CD4-positive, alpha-beta T cell (primary cell): ENCODE results near the gene CCL23. TPM values are rescaled to one million over a fixed set of nuclear protein-coding genes. Genes with fewer than 3 reads are reported as not detected.

Experiments used
- ATAC-seq: fragments of 200-7000 bp; cut with Tn5 transposase; one replicate; pipeline ENCODE4 v1.10.0; 2022; ENCODE audit warnings: mild to moderate bottlenecking; ENCODE audit not compliant: poor library complexity
- CTCF ChIA-PET: fragments of 350-600 bp; sonication (Branson Sonifier 250); formaldehyde crosslinking; loops from one replicate; lab custom pipeline; 2021; ENCODE audit warnings: antibody characterized with exemption, inconsistent platforms; lab: Charles Lee
- POLR2A ChIA-PET: fragments of 350-600 bp; sonication (Branson Sonifier 250); formaldehyde crosslinking; loops from one replicate; lab custom pipeline; 2021; ENCODE audit warnings: antibody characterized with exemption, inconsistent platforms; lab: Charles Lee
- DNase-seq, 14 experiments: peaks; one replicate each; pipeline ENCODE4 v3.0.0-alpha.2; 2013 to 2020; ENCODE audit warnings: mixed read lengths in 2 of 14
- H3K27ac ChIP-seq, 2 donors: one replicate each; pipeline versions ENCODE4 v1.5.1 to v1.7.0; 2013; ENCODE audit warnings: low read length in 2 of 2, low read depth in 1 of 2, mild to moderate bottlenecking in 1 of 2
- H3K27me3 ChIP-seq, 2 experiments: 1 replicate in 1 of 2; 2 replicates in 1 of 2; pipeline versions ENCODE4 v1.6.1 to v1.7.0; 2013; ENCODE audit warnings: low read length in 2 of 2, control low read depth in 1 of 2, mild to moderate bottlenecking in 1 of 2, moderate library complexity in 1 of 2; ENCODE audit not compliant: insufficient read depth in 2 of 2, control insufficient read depth in 1 of 2
- H3K36me3 ChIP-seq: one replicate; pipeline ENCODE4 v1.6.1; 2013; ENCODE audit warnings: low read length, control low read depth; ENCODE audit not compliant: insufficient read depth
- H3K4me1 ChIP-seq: one replicate; pipeline ENCODE4 v1.6.1; 2013; ENCODE audit warnings: low read length, control low read depth; ENCODE audit not compliant: insufficient read depth
- H3K4me3 ChIP-seq: one replicate; pipeline ENCODE4 v1.5.1; 2013; ENCODE audit warnings: mild to moderate bottlenecking, low read length, moderate library complexity
- H3K9me3 ChIP-seq, 2 experiments: 1 replicate in 1 of 2; 2 replicates in 1 of 2; pipeline versions ENCODE4 v1.6.1 to v1.7.0; 2013; ENCODE audit warnings: low read length in 2 of 2, mild to moderate bottlenecking in 2 of 2, control low read depth in 1 of 2, moderate library complexity in 1 of 2; ENCODE audit not compliant: control insufficient read depth in 1 of 2, insufficient read depth in 1 of 2
- H3K27ac Mint-ChIP-seq: one replicate; pipeline ENCODE4 v1.8.0; 2020; ENCODE audit warnings: mixed read lengths
- H3K27me3 Mint-ChIP-seq: one replicate; pipeline ENCODE4 v1.8.0; 2021; ENCODE audit warnings: mixed read lengths
- H3K36me3 Mint-ChIP-seq: one replicate; pipeline ENCODE4 v1.8.0; 2021; ENCODE audit warnings: low read depth, mixed read lengths
- H3K4me1 Mint-ChIP-seq: one replicate; pipeline ENCODE4 v1.8.0; 2021; ENCODE audit warnings: low read depth, mixed read lengths
- H3K4me3 Mint-ChIP-seq: one replicate; pipeline ENCODE4 v1.8.0; 2020; ENCODE audit warnings: mild to moderate bottlenecking, mixed read lengths
- H3K9me3 Mint-ChIP-seq: one replicate; pipeline ENCODE4 v1.8.0; 2020; ENCODE audit warnings: mixed read lengths
- CTCF ChIP-seq: fragments of 200-600 bp; IDR thresholded peaks from one replicate; pipeline ENCODE4 v1.8.0; 2022; ENCODE audit warnings: antibody characterized with exemption, mild to moderate bottlenecking
- intact Hi-C, 2 experiments: fragments of 100-400 bp; cut with DNase I in 1 of 2; cut with micrococcal nuclease in 1 of 2; formaldehyde crosslinking; loops; one replicate each; pipeline versions ENCODE4 v1.15.1 to v1.9.0; 2023 to 2025; cut with DNase I, micrococcal nuclease
- total RNA-seq, 174 experiments: library from RNA in 2 of 174; stranded (reverse) in 2 of 174; gene quantifications; one replicate each; pipeline ENCODE4 v1.2.3 and lab custom pipeline; 2021 to 2026

The CCL23 gene
- total RNA-seq, 2 experiments from 2014 or later = not detected

DNA sequence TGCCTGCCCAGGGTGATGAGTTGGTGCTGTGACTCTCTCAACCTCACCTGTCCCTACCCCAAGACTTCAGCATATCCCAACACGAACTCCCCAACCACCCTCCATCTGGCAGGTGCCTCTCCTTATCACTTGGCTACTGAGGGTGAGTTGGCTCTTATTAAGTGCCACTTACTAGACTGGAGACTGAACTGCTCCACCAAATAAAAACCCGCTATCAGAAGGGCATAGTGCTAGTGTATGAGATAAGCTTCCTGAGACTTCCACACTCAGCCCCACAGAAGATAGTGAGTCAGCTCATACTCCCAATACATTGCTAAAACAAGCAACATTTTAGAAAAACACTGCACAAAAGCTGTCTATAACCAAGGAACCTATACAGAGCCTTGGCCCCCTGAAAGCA is 30.3 kb upstream of the CCL23 start:
- Mint-ChIP-seq H3K4me3 (no peak overlapping the region), H3K4me1 (no peaks in the 10 kb centered on the region), H3K27me3 (peaks cover 52% of the 10 kb centered on the region), H3K9me3 (peaks cover 11% of the 10 kb centered on the region), H3K36me3 (peaks cover 3% of the 10 kb centered on the region), H3K27ac (no peak overlapping the region)
- ChIA-PET POLR2A (no interaction called here), CTCF (no interaction called here)
- intact Hi-C loops = no loop called here
- no peak for TF ChIP-seq CTCF
- Histone ChIP-seq H3K36me3 (no peaks in the 10 kb centered on the region), H3K9me3 (peaks cover 17 to 19% of the 10 kb centered on the region in 2 experiments), H3K4me1 (no peaks in the 10 kb centered on the region), H3K27ac (no peak overlapping the region), H3K4me3 (no peak overlapping the region), H3K27me3 (peaks cover 3 to 16% of the 10 kb centered on the region in 2 experiments)
- DNase-seq = no peak
- no peak for ATAC-seq

DNA sequence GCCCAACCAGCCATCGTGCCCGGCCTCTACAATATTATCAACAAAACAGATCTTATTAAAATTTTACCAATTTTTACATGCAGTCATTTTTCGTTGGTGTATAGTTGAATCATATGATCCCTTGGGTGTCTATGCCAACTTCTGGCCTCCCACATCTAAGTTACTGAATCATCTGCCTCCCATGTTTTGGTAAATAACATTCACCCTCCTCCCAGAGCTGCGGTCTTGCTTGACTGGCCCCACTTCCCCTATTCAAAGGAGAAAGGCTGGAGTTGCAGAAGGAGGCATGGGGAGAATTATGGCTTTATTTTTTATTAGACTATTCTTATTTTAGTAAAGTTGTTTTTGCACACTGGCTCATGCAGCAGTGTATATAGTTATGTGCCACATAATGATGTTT is 18.5 kb upstream of the CCL23 start:
- Mint-ChIP-seq H3K27me3 (peaks cover 35% of the 10 kb centered on the region), H3K9me3 (no peaks in the 10 kb centered on the region), H3K4me1 (no peaks in the 10 kb centered on the region), H3K4me3 (no peak overlapping the region), H3K36me3 (no peaks in the 10 kb centered on the region), H3K27ac (no peak overlapping the region)
- Histone ChIP-seq H3K27ac (no peak overlapping the region), H3K4me3 (no peak overlapping the region), H3K36me3 (no peaks in the 10 kb centered on the region), H3K9me3 (no peaks in the 10 kb centered on the region), H3K4me1 (no peaks in the 10 kb centered on the region), H3K27me3 (peaks cover 0 to 6% of the 10 kb centered on the region in 2 experiments)
- intact Hi-C loops = no loop called here
- ATAC-seq (no peak), DNase-seq (peak in 2 of 14 experiments; percentile 18 to 37)
- POLR2A ChIA-PET = no interaction called here
- no peak for TF ChIP-seq CTCF
- CTCF ChIA-PET = no interaction called here

- POLR2A ChIA-PET = no interaction called here
- intact Hi-C loops = no loop called here
- ATAC-seq (no peak), DNase-seq (peak in 3 of 14 experiments; percentile 7 to 27 (median 25))
- Histone ChIP-seq H3K9me3 (no peaks in the 10 kb centered on the region), H3K27me3 (peaks cover 6% of the 10 kb centered on the region in 2 experiments), H3K36me3 (no peaks in the 10 kb centered on the region), H3K4me1 (no peaks in the 10 kb centered on the region), H3K27ac (no peak overlapping the region), H3K4me3 (no peak overlapping the region)
- H3K36me3 Mint-ChIP-seq = no peaks in the 10 kb centered on the region
- no peak overlapping the region for H3K27ac Mint-ChIP-seq
- H3K9me3 Mint-ChIP-seq = no peaks in the 10 kb centered on the region
- CTCF ChIA-PET = no interaction called here
- peaks cover 46% of the 10 kb centered on the region for H3K27me3 Mint-ChIP-seq
- no peak for TF ChIP-seq CTCF
- no peaks in the 10 kb centered on the region for H3K4me1 Mint-ChIP-seq
- H3K4me3 Mint-ChIP-seq = no peak overlapping the region
Observed at GRCh38 chr17:36034127-36034526, 16.4 kb upstream of the CCL23 start.
